HCT116 (cell line): ENCODE results near the gene RAB36. TPM values are rescaled to one million over a fixed set of nuclear protein-coding genes. Genes with fewer than 3 reads are reported as not detected.

Experiments used
- ATAC-seq: fragments of 200-7000 bp; cut with Tn5 transposase; 2 replicates; pipeline ENCODE4 v1.9.1; 2020; ENCODE audit warnings: mild to moderate bottlenecking, moderate library complexity
- BruUV-seq: library from RNA; stranded (reverse); fragments of 400-500 nt; replicated peaks from 2 replicates; lab custom pipeline; 2021; lab: Mats Ljungman, UMichigan
- CTCF ChIA-PET: fragments of 300-600 bp; sonication (Branson Sonifier 250); formaldehyde crosslinking; loops from one replicate; lab custom pipeline; 2021; ENCODE audit warnings: antibody characterized with exemption; lab: Charles Lee
- POLR2A ChIA-PET: fragments of 300-600, 350-600 bp; sonication (Branson Sonifier 250); formaldehyde crosslinking; loops from one replicate; lab custom pipeline; 2021; ENCODE audit warnings: antibody characterized with exemption; lab: Charles Lee
- RAD21 ChIA-PET, 2 experiments: fragments of 300-600 bp; sonication (Branson Sonifier 250); formaldehyde crosslinking; loops; one replicate each; lab custom pipeline; 2023; ENCODE audit warnings: low total read pairs in 2 of 2; ENCODE audit not compliant: uncharacterized antibody in 2 of 2, unreplicated experiment in 2 of 2, low non-redundant PET in 1 of 2; lab: Charles Lee
- DNase-seq: peaks from one replicate; pipeline ENCODE4 v3.0.0-alpha.2; 2010; ENCODE audit warnings: low read depth, low spot score
- H2AFZ ChIP-seq: fragments of 200-600 bp; shearing (Covaris generic), sonication (generic); 2 replicates; pipeline ENCODE4 v1.6.1; 2017; ENCODE audit warnings: low read depth, mixed run types, mixed read lengths, antibody characterized with exemption, low read length; ENCODE audit not compliant: poor library complexity, severe bottlenecking
- H3K27ac ChIP-seq: 2 replicates; pipeline ENCODE4 v1.5.1; 2012; ENCODE audit warnings: low read depth, low read length
- H3K27me3 ChIP-seq: fragments of 200-600 bp; sonication (generic); 2 replicates; pipeline ENCODE4 v1.6.1; 2016; ENCODE audit warnings: mixed run types, low read length, mixed read lengths; ENCODE audit not compliant: insufficient read depth
- H3K36me3 ChIP-seq, 2 experiments: fragments of 200-500 bp in 1 of 2; fragments of 200-600 bp in 1 of 2; sonication (Bioruptor generic) in 1 of 2; sonication (generic) in 1 of 2; 2 replicates each; pipeline versions ENCODE4 v1.5.1 to v1.6.1; 2014 to 2016; ENCODE audit warnings: low read length in 2 of 2, inconsistent platforms in 1 of 2, mixed read lengths in 1 of 2, mixed run types in 1 of 2; ENCODE audit not compliant: insufficient read depth in 2 of 2, control insufficient read depth in 1 of 2
- H3K4me1 ChIP-seq, 2 experiments: fragments of 200-600 bp in 1 of 2; sonication (generic) in 1 of 2; 2 replicates each; pipeline versions ENCODE4 v1.5.1 to v1.6.1; 2012 to 2017; ENCODE audit warnings: low read length in 2 of 2, inconsistent platforms in 1 of 2, mild to moderate bottlenecking in 1 of 2, mixed read lengths in 1 of 2, mixed run types in 1 of 2, moderate library complexity in 1 of 2; ENCODE audit not compliant: insufficient read depth in 2 of 2, control insufficient read depth in 1 of 2
- H3K4me2 ChIP-seq: fragments of 200-600 bp; sonication (generic); 2 replicates; pipeline ENCODE4 v1.6.1; 2017; ENCODE audit warnings: mixed run types, low read length, mixed read lengths
- H3K4me3 ChIP-seq, 2 experiments: fragments of 200-600 bp in 1 of 2; sonication (generic) in 1 of 2; replicated peaks in 1 of 2; 2 replicates each; pipeline ENCODE4 v1.5.1; 2011 to 2016; ENCODE audit warnings: low read length in 2 of 2, control low read depth in 1 of 2, low read depth in 1 of 2, mild to moderate bottlenecking in 1 of 2, mixed read lengths in 1 of 2, mixed run types in 1 of 2
- H3K79me2 ChIP-seq: fragments of 200-600 bp; sonication (generic); 2 replicates; pipeline ENCODE4 v1.6.1; 2017; ENCODE audit warnings: mild to moderate bottlenecking, mixed run types, low read length, moderate library complexity, mixed read lengths; ENCODE audit not compliant: insufficient read depth
- H3K9ac ChIP-seq: fragments of 200-600 bp; sonication (generic); 2 replicates; pipeline ENCODE4 v1.6.1; 2016; ENCODE audit warnings: low read length, mixed read lengths
- H3K9me2 ChIP-seq: fragments of 200-600 bp; sonication (generic), shearing (Covaris generic); 2 replicates; pipeline ENCODE4 v1.6.1; 2017; ENCODE audit warnings: mixed run types, mild to moderate bottlenecking, moderate library complexity; ENCODE audit not compliant: insufficient read depth
- H3K9me3 ChIP-seq, 2 experiments: fragments of 200-500 bp in 1 of 2; fragments of 200-600 bp in 1 of 2; sonication (Bioruptor generic) in 1 of 2; sonication (generic) in 1 of 2; 2 replicates each; pipeline ENCODE4 v1.6.1; 2014 to 2017; ENCODE audit warnings: low read length in 2 of 2, mixed read lengths in 2 of 2, inconsistent platforms in 1 of 2, low read depth in 1 of 2, mild to moderate bottlenecking in 1 of 2, mixed run types in 1 of 2, moderate library complexity in 1 of 2; ENCODE audit not compliant: control insufficient read depth in 1 of 2, insufficient read depth in 1 of 2
- H4K20me1 ChIP-seq: fragments of 200-600 bp; sonication (generic), shearing (Covaris generic); 2 replicates; pipeline ENCODE4 v1.6.1; 2017; ENCODE audit warnings: mixed run types, mild to moderate bottlenecking, moderate library complexity; ENCODE audit not compliant: insufficient read depth
- CBX3 ChIP-seq: IDR thresholded peaks from 2 replicates; pipeline ENCODE4 v1.6.1; 2012; ENCODE audit warnings: low read depth
- CEBPB ChIP-seq: IDR thresholded peaks from 2 replicates; pipeline ENCODE4 v1.6.1; 2012; ENCODE audit warnings: low read depth
- EGR1 ChIP-seq: IDR thresholded peaks from 2 replicates; pipeline ENCODE4 v1.6.1; 2012; ENCODE audit warnings: low read depth
- EZH2 ChIP-seq: fragments of 200-600 bp; sonication (generic); IDR thresholded peaks from 2 replicates; pipeline ENCODE4 v1.6.1; 2017; ENCODE audit warnings: antibody characterized with exemption, mixed run types
- EZH2phosphoT487 ChIP-seq: fragments of 200-600 bp; IDR thresholded peaks from 2 replicates; pipeline ENCODE4 v1.6.1; 2018; ENCODE audit warnings: antibody characterized with exemption, borderline replicate concordance
- FOSL1 ChIP-seq: IDR thresholded peaks from 2 replicates; pipeline ENCODE4 v1.6.1; 2012; ENCODE audit warnings: low read depth
- JUND ChIP-seq: IDR thresholded peaks from 2 replicates; pipeline ENCODE4 v1.6.1; 2012
- POLR2A ChIP-seq: IDR thresholded peaks from 2 replicates; pipeline ENCODE4 v1.7.0; 2011; ENCODE audit warnings: borderline replicate concordance; ENCODE audit not compliant: insufficient read depth, insufficient read length; ENCODE audit errors: extremely low read depth
- POLR2AphosphoS5 ChIP-seq: IDR thresholded peaks from 2 replicates; pipeline ENCODE4 v1.6.1; 2011; ENCODE audit warnings: mild to moderate bottlenecking, low read depth, low read length, moderate library complexity
- RAD21 ChIP-seq: IDR thresholded peaks from 2 replicates; pipeline ENCODE4 v1.6.1; 2012; ENCODE audit warnings: low read depth, mild to moderate bottlenecking
- SIN3A ChIP-seq: IDR thresholded peaks from 2 replicates; pipeline ENCODE4 v1.6.1; 2012; ENCODE audit warnings: low read depth
- SP1 ChIP-seq: IDR thresholded peaks from 2 replicates; pipeline ENCODE4 v1.6.1; 2012; ENCODE audit warnings: low read depth
- SRF ChIP-seq: IDR thresholded peaks from 2 replicates; pipeline ENCODE4 v1.6.1; 2012; ENCODE audit warnings: low read depth
- TCF7L2 ChIP-seq: IDR thresholded peaks from 2 replicates; pipeline ENCODE4 v1.7.0; 2011; ENCODE audit warnings: borderline replicate concordance, inconsistent platforms; ENCODE audit not compliant: insufficient read depth, insufficient read length; ENCODE audit errors: extremely low read depth
- YY1 ChIP-seq: IDR thresholded peaks from 2 replicates; pipeline ENCODE4 v1.6.1; 2011; ENCODE audit warnings: low read length, low read depth, moderate library complexity, mild to moderate bottlenecking; ENCODE audit not compliant: insufficient replicate concordance; ENCODE audit errors: extremely low read depth
- ZFX ChIP-seq: fragments of 450-650 bp; IDR thresholded peaks from 2 replicates; pipeline ENCODE4 v1.6.1; 2017
- ZNF274 ChIP-seq: fragments of 200-500 bp; sonication (Bioruptor generic); IDR thresholded peaks from 2 replicates; pipeline ENCODE4 v1.6.1; 2014; ENCODE audit warnings: mild to moderate bottlenecking, low read depth, low read length, inconsistent platforms
- intact Hi-C: fragments of 100-400 bp; cut with micrococcal nuclease; formaldehyde crosslinking; loops from 2 replicates; pipeline ENCODE4 v1.10.0; 2022
- total RNA-seq: library from RNA; stranded (reverse); gene quantifications from one replicate; pipeline ENCODE4 v1.2.1, GENCODE V29; 2021; ENCODE audit not compliant: unreplicated experiment
- TF ChIP-seq, protein P1 (sequence below): IDR thresholded peaks from 2 replicates; pipeline ENCODE4 v1.6.1; 2012
- TF ChIP-seq, protein P2 (sequence below): IDR thresholded peaks from 2 replicates; pipeline ENCODE4 v1.6.1; 2012
- TF ChIP-seq, protein P3 (sequence below): IDR thresholded peaks from 2 replicates; pipeline ENCODE4 v1.6.1; 2011; ENCODE audit warnings: mild to moderate bottlenecking, low read length, moderate library complexity; ENCODE audit not compliant: insufficient replicate concordance; ENCODE audit errors: extremely low read depth

Gene RAB36
- total RNA-seq, 1 experiment from 2014 or later, result 6.1 TPM

DNA sequence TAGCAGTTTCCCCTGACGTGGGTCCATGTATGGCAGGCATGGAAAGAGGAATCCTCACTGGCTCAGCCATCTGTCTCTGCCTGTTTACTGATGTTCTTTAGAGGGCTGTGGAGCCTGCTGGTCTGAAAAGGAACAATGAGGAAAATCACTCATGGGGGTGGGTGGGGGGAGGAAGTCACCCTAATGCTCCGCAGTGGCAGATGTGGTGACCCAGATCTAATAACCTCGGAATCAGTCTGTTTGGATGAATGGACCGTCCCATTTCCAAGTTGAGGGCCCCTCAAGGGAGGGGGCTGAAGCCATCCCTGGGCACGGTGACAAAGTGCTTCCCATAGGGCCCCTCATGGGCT is 39.5 kb downstream of the RAB36 start:
- H3K4me2 ChIP-seq, result no peak overlapping the region
- intact Hi-C loops, result no loop called here

DNA sequence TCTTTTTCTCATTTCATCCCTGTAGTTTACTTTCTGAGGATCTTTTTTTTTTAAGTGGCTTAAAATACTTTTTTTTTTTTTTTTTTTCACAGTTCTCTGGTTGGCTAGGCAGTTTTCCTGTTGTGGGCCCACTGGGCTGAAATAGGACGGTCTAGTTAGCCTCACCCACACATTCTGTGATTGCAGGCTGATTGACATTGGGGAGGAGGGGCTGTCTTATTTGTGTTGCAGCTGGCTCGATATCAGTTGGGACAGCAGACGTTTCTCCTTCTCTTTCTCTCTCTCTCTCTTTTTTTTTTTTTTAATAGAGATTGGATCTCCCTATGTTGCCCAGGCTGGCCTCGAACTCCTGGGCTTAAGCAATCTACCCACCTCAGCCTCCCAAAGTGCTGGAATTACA is 41.9 kb downstream of the RAB36 start:
- Histone ChIP-seq H3K27me3 (no peaks in the 10 kb centered on the region), H3K9me3 (no peaks in the 10 kb centered on the region), H3K9me2 (no peaks in the 10 kb centered on the region), H3K36me3 (peaks cover 0 to 21% of the 10 kb centered on the region in 2 experiments; a peak in 3 of 4 replicates), H3K9ac (no peak overlapping the region), H3K79me2 (peaks cover 99% of the 10 kb centered on the region), H4K20me1 (peaks cover 10% of the 10 kb centered on the region; the same call in 1 of the 2 replicates), H3K27ac (no peak overlapping the region), H3K4me3 (no peak overlapping the region), H3K4me2 (no peak overlapping the region), H3K4me1 (peaks cover 18 to 20% of the 10 kb centered on the region in 2 experiments), H2AFZ (no peak overlapping the region)
- ChIA-PET POLR2A (no interaction called here), CTCF (interaction anchor here (1.3 kb wide), 1 partner anchor 95 kb away, joined by 4 read pairs; no protein-coding TSS in a partner anchor), RAD21 (no interaction called here)
- ATAC-seq (no peak), DNase-seq (no peak)
- intact Hi-C loops, result no loop called here
- no TSS peak for BruUV-seq
- TF ChIP-seq RAD21, result no peak
- no peak for TF ChIP-seq ZNF274
- TF ChIP-seq CBX3, result no peak
- no peak for TF ChIP-seq EZH2phosphoT487
- TF ChIP-seq SP1, result no peak
- TF ChIP-seq SIN3A, result no peak
- no peak for TF ChIP-seq JUND
- TF ChIP-seq SRF, result no peak
- no peak for TF ChIP-seq TCF7L2
- no peak for TF ChIP-seq ZFX
- TF ChIP-seq EZH2, result no peak
- TF ChIP-seq, protein P1, sequence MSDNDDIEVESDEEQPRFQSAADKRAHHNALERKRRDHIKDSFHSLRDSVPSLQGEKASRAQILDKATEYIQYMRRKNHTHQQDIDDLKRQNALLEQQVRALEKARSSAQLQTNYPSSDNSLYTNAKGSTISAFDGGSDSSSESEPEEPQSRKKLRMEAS, result no peak
- no peak for TF ChIP-seq EGR1
- TF ChIP-seq CEBPB, result no peak
- TF ChIP-seq YY1, result no peak
- TF ChIP-seq, protein P2, sequence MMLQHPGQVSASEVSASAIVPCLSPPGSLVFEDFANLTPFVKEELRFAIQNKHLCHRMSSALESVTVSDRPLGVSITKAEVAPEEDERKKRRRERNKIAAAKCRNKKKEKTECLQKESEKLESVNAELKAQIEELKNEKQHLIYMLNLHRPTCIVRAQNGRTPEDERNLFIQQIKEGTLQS, result no peak

More for the DNA sequence above, 39.5 kb downstream of the RAB36 start:
- Histone ChIP-seq H3K27ac (no peak overlapping the region), H3K79me2 (peaks cover 85% of the 10 kb centered on the region), H3K9ac (no peak overlapping the region), H3K4me3 (no peak overlapping the region), H3K36me3 (peaks cover 0 to 21% of the 10 kb centered on the region in 2 experiments; a peak in 3 of 4 replicates), H3K27me3 (no peaks in the 10 kb centered on the region), H4K20me1 (peaks cover 10% of the 10 kb centered on the region; the same call in 1 of the 2 replicates), H3K9me3 (no peaks in the 10 kb centered on the region), H3K9me2 (no peaks in the 10 kb centered on the region), H2AFZ (no peak overlapping the region), H3K4me1 (peaks cover 28 to 35% of the 10 kb centered on the region in 2 experiments)
- no peak for DNase-seq
- ChIA-PET CTCF (no interaction called here), RAD21 (no interaction called here), POLR2A (no interaction called here)
- no TSS peak for BruUV-seq
- no peak for ATAC-seq
- TF ChIP-seq, protein P3, sequence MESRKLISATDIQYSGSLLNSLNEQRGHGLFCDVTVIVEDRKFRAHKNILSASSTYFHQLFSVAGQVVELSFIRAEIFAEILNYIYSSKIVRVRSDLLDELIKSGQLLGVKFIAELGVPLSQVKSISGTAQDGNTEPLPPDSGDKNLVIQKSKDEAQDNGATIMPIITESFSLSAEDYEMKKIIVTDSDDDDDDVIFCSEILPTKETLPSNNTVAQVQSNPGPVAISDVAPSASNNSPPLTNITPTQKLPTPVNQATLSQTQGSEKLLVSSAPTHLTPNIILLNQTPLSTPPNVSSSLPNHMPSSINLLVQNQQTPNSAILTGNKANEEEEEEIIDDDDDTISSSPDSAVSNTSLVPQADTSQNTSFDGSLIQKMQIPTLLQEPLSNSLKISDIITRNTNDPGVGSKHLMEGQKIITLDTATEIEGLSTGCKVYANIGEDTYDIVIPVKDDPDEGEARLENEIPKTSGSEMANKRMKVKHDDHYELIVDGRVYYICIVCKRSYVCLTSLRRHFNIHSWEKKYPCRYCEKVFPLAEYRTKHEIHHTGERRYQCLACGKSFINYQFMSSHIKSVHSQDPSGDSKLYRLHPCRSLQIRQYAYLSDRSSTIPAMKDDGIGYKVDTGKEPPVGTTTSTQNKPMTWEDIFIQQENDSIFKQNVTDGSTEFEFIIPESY, result no peak
- TF ChIP-seq SRF, result no peak
- TF ChIP-seq CEBPB, result no peak
- no peak for TF ChIP-seq POLR2A
- TF ChIP-seq EZH2, result no peak
- TF ChIP-seq FOSL1, result no peak
- no peak for TF ChIP-seq POLR2AphosphoS5
- TF ChIP-seq, all 23 proteins: peak for 0
